NCI-H2029 treated with DMSO at 0.1 percent for 48 hours (cell line): Measurements from ENCODE around the gene PGBD2.
"Not testable (repeated sequence)": the region's sequence is repeated elsewhere in the genome, so short reads cannot be mapped to it uniquely, and the experiment has no call there.

Source experiments
- DNase-seq: peaks from one replicate; lab custom pipeline; 2025; lab: John Stamatoyannopoulos, UW

Gene PGBD2, protein sequence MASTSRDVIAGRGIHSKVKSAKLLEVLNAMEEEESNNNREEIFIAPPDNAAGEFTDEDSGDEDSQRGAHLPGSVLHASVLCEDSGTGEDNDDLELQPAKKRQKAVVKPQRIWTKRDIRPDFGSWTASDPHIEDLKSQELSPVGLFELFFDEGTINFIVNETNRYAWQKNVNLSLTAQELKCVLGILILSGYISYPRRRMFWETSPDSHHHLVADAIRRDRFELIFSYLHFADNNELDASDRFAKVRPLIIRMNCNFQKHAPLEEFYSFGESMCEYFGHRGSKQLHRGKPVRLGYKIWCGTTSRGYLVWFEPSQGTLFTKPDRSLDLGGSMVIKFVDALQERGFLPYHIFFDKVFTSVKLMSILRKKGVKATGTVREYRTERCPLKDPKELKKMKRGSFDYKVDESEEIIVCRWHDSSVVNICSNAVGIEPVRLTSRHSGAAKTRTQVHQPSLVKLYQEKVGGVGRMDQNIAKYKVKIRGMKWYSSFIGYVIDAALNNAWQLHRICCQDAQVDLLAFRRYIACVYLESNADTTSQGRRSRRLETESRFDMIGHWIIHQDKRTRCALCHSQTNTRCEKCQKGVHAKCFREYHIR

GRCh38 chr1:248906009-248906752, at the start of gene PGBD2:
PGBD2 (plus strand) TSS chr1:248906235; CDS start chr1:248913863, 7,628 bp downstream.
- DNase-seq: peak; percentile 70

- no peak for DNase-seq
Observed at GRCh38 chr1:248857201-248857600, 48.8 kb upstream of the PGBD2 start.

- DNase-seq: no peak
Observed at GRCh38 chr1:248857749-248858095, 48.3 kb upstream of the PGBD2 start.

DNA sequence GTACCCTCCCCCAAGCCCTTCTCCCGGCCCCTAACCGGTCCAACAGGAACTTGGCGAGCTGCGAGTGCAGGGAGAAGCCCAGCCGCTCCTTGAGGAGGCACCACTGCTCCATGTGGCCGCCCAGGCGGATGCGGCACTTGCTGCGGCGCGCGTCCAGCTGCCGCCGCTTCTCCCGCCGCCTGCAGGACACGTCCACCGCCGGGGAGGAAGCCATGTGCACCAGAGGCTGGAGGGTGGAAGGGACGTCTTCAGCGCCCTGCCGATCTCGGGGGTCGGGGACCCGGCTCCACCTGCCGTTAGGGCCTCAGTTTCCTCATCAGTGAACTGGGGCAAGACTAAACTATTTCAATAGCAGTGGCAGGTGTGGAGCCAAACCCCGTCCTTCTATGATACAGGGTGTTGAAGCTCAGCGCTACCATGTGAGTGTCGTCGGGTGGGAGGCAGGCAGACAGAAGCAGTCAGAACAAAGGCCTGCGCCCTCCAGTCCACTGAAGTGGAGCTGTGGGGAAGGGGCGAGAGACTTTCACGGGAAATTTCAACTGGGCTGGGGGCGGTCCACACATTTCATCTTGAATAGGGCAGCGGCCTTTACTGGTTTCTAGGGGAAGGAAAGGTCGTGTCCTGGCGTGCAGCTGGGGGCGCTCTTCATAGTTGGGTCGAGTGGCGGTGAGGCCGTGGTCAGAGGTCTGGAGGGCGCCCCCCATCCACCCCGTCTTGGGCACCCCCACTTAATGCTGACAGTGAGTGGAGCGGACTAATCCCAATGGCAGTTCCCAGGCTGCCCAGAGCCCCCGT, 47.7 kb upstream of the PGBD2 start:
- DNase-seq: peak; percentile 26

DNA sequence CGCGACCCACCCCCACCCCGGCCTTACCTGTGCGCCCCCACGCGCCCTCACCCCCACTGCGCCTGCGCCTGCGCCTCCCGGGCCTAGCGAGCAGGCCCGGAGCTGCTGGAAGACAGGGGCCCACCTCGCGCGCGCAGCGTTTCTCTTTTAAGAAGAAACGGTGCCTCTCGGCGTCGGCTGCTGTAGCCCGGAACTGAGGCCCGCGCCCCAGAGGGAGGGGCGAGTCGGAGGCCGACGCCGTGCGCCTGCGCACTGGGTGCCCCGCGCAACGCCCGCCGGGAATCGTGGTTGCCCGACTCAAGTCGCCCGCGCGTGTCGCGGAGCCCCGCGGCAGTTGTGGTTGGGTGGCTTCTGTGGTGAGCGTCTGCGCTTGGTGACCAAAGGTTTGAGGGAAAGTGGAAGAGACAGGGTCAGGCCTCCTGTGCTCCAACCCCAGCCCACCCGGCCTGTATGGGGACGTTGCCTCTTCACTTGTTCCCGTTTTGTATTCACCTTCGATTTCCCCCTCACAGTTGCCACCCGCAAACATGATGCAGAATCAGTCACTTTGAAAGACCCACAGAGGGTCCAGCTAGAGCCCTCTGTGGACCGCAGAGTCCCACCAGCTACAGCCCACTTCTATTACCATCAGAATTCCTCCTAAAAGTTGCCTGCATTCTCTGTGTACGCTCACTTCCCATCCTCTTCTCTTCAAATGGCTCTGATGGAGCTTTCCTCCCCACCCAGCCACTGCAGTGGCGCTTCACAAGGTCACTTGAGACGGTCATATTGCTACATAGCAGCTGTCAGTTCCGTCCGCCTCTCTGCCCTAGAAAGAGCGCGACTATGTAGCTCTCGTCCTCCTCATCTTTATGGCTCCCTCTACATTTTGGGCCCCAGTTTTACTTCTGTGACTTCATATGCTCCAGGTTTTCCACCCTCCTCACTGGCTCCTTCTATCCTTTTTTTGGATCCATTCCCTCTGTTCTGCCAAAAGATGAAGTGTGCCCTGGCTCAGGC, 46.8 kb upstream of the PGBD2 start, which contains the start of gene ZNF692:
Gene ZNF692 (minus strand): TSS at position 195 of the 999 bp plus-strand sequence. CDS start 776 bp downstream, outside the sequence.
- DNase-seq: peak; percentile 70

DNA sequence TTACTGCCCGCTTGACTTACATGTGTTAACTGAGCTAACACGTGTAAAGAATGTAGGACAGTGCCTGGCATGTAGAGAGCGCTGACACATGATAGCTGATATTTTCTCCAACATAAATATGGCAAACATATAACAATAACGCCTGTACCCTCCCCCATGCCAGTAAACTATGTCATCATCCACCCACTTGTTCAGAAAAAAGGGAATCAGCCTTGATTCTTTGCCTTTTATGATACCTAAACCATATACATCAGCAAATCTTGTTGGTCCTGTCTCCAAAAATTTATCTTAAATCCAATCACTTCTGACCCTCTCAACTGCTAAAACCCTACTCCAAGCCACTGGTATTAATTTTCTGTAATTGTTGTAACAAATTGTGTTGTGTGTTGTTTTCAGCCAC, 46.0 kb upstream of the PGBD2 start:
- DNase-seq: no peak

DNA sequence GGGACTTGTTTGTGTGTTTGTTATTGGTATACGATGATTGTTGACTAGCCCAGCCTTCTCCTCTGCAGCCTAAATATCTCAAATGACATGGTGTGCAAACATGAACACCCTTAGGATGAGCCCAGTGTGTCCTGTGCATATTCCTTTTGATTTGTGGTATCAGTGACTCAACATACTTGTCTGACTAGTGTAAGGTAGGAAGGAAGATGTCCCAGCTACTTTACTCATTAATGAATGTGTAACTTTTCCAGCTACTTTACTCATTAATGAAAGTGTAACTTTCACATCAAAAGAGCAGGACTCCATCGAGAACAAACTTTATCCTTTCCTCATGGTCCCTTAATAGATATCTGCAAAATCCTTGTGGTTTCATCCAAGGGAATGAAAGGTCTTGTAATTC, 44.4 kb upstream of the PGBD2 start:
- no peak for DNase-seq

- DNase-seq: no peak
Observed at GRCh38 chr1:248862695-248862997, 43.4 kb upstream of the PGBD2 start.

DNA sequence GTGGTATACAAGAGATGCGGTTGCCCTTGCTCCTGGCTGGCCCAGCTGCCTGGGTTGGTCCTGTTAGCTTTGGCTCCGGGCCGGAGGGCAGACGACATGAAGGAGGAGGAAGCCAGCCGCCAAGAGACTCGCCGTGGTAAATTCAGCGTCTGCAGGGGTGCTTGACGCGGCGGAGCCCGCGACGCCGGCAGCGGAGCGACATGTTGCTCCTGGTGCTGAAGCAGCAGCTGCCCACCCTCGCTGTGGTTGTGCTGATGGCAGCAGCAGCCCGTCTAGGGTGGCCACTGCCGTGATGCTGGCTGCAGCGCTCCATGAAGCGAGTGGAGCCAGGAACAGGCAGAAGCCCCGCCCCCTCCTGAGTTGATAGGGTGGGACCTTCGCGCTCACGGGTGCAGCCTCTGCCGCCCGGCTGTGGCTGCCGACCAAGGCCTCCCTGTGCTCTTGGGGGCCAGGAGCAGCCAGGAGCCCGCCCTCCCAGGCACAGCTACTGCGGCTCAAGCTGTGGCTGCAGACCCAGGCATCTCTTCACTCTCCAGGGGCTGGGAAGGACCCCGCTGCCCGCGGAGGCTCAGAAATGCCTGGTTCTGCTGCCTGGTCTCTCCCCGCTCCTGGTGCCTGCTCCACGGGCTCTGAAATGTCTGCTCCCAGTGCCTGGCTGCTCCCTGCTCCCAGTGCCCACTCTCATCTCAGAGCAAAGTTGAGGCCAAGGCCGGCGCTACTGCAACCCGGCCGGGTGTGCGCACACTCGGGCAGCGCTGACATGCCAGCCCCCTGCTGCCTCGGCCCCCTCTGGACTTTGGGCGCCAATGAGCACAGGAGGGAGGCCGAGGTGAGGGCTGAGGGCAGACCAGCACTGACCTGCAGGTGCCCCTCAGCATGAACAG, 42.8 kb upstream of the PGBD2 start:
- peak; percentile 41 for DNase-seq

DNA sequence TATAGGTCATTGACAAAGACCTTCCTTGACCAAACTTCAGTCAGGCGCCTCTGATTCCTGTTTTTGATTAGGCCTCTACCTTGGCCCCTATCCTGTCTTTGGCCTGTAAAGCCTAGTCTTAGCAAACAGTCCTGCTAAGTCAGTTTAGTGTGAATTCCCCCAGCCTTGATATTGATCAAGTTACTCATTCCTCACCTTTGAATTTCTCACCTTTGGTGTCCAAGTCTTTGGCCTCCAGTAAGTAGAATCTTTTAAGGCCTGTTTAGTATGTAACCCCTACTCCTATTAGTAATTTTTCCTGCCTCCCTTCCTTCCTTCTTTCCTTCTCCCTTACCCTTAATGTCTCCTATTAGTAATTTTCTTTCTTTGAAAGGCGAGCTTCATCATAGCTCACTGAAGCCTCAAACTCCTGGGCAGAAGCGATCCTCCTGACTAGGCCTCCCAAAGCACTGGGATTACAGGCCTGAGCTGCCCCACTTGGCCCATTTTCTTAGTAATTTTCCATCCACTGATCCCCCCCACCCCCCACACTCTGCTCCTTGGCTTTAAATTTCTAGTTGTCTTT, 34.1 kb upstream of the PGBD2 start:
- DNase-seq: no peak

DNA sequence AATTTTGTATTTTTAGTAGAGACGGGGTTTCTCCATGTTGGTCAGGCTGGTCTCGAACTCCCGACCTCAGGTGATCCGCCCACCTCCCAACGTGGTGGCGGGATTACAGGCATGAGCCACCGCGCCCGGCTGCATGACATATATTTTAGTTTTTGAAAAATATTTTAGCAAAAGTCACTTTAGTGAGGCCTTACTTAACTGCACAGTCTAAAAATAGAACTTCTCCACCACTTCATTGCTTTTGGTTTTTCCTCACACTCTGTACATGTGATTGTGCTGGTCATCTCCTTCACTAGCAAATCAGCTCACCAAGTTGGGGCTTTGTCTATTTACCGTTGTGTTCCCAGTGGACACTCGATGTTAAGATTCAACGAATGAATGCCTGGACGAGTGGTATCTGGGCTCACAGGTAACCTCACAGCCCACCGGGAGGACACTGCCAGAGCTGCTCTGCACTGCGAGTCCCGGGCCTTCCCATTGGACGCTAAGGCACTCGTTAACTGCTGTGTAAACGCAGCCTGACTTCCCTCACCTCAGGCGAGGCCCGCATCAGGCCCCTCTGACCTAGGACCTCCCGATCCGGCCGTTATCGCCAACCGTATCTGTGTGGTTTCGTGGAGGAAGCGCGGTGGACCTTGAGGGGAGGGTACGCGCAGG, 33.2 kb upstream of the PGBD2 start:
- peak; percentile 49 for DNase-seq

- DNase-seq: peak; percentile 81
Observed at GRCh38 chr1:248873409-248873992, 32.5 kb upstream of the PGBD2 start.

GRCh38 chr1:248873993-248874533, 32.0 kb upstream of the PGBD2 start:
- peak; percentile 81 for DNase-seq

GRCh38 chr1:248881261-248881660, 24.8 kb upstream of the PGBD2 start:
- no peak for DNase-seq

DNA sequence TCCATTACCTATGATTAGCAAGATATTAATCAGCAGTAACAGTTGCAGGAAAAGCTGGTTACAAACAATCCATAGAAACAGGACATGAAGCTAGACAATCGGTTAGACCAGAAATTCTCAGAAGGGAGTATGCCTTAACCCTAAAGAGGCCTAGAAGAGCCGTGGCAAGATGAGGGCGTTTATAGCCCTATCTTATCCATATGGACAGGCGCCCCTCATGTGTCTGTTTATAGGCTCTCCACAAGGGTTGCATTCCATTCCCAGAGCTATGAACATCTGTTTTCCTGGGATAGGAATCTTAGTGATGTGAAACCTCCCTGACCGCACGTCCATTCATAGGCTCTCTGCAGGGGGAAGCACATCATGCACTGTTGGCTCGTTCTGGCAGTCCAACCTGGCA, 23.6 kb upstream of the PGBD2 start:
- DNase-seq: not testable (repeated sequence)

- DNase-seq: no peak
Observed at GRCh38 chr1:248884632-248885295, 21.3 kb upstream of the PGBD2 start.

- no peak for DNase-seq
Observed at GRCh38 chr1:248885646-248886045, 20.4 kb upstream of the PGBD2 start.
